Calu3 (cell line): ENCODE results near the gene FNBP1. TPM values are rescaled to one million over a fixed set of nuclear protein-coding genes. Genes with fewer than 3 reads are reported as not detected.
"Not testable (repeated sequence)": the region's sequence is repeated elsewhere in the genome, so short reads cannot be mapped to it uniquely, and the experiment has no call there.

Experiments used
- BruUV-seq: library from RNA; stranded (reverse); fragments of 400-500 nt; replicated peaks from 2 replicates; lab custom pipeline; 2021; lab: Mats Ljungman, UMichigan
- CTCF ChIA-PET: fragments of 300-600 bp; sonication (Branson Sonifier 250); formaldehyde crosslinking; loops from one replicate; lab custom pipeline; 2022; ENCODE audit warnings: antibody characterized with exemption; lab: Charles Lee
- DNase-seq: peaks from one replicate; pipeline ENCODE4 v3.0.0; 2022
- H3K27ac Mint-ChIP-seq: one replicate; pipeline ENCODE4 v1.8.0; 2022; ENCODE audit warnings: mixed read lengths; ENCODE audit not compliant: unreplicated experiment
- H3K27me3 Mint-ChIP-seq: one replicate; pipeline ENCODE4 v1.8.0; 2022; ENCODE audit warnings: mixed read lengths; ENCODE audit not compliant: unreplicated experiment
- H3K36me3 Mint-ChIP-seq: one replicate; pipeline ENCODE4 v1.8.0; 2022; ENCODE audit warnings: mild to moderate bottlenecking, moderate library complexity, mixed read lengths; ENCODE audit not compliant: insufficient read depth, unreplicated experiment
- H3K4me1 Mint-ChIP-seq: one replicate; pipeline ENCODE4 v1.8.0; 2022; ENCODE audit warnings: mild to moderate bottlenecking, low read depth, mixed read lengths; ENCODE audit not compliant: unreplicated experiment
- H3K4me3 Mint-ChIP-seq: one replicate; pipeline ENCODE4 v1.8.0; 2022; ENCODE audit warnings: mild to moderate bottlenecking, low read depth, moderate library complexity, mixed read lengths; ENCODE audit not compliant: unreplicated experiment
- H3K9me3 Mint-ChIP-seq: one replicate; pipeline ENCODE4 v1.8.0; 2022; ENCODE audit warnings: low read depth, mixed read lengths; ENCODE audit not compliant: unreplicated experiment
- CTCF ChIP-seq: fragments of 200-600 bp; IDR thresholded peaks from one replicate; pipeline ENCODE4 v1.8.0; 2022; ENCODE audit warnings: antibody characterized with exemption; ENCODE audit not compliant: unreplicated experiment
- intact Hi-C: fragments of 100-400 bp; cut with micrococcal nuclease; formaldehyde crosslinking; loops from one replicate; pipeline ENCODE4 v1.10.0; 2022; ENCODE audit not compliant: unreplicated experiment
- total RNA-seq: library from RNA; stranded (reverse); gene quantifications from 2 replicates; pipeline ENCODE4 v1.2.3, GENCODE V29; 2022

FNBP1 gene
- total RNA-seq, 1 experiment from 2014 or later: 9.9 TPM

GRCh38 chr9:129981180-129981907 lies 61.6 kb downstream of the FNBP1 start:
- TF ChIP-seq CTCF: no peak
- Mint-ChIP-seq H3K36me3 (no peaks in the 10 kb centered on the region), H3K4me3 (no peak overlapping the region), H3K9me3 (no peaks in the 10 kb centered on the region), H3K27ac (no peak overlapping the region), H3K27me3 (no peaks in the 10 kb centered on the region), H3K4me1 (no peaks in the 10 kb centered on the region)
- peak; percentile 1 for DNase-seq
- CTCF ChIA-PET: no interaction called here
- intact Hi-C loops: no loop called here
- no TSS peak for BruUV-seq

- intact Hi-C loops, H3K27me3 Mint-ChIP-seq, H3K9me3 Mint-ChIP-seq, CTCF ChIA-PET, H3K4me3 Mint-ChIP-seq, H3K27ac Mint-ChIP-seq, DNase-seq, BruUV-seq, H3K4me1 Mint-ChIP-seq, H3K36me3 Mint-ChIP-seq: not testable (repeated sequence)
These were observed 62.8 kb downstream of the FNBP1 start for GRCh38 chr9:129980224-129980623.

GRCh38 chr9:129979071-129979745 lies 63.8 kb downstream of the FNBP1 start:
- TF ChIP-seq CTCF: no peak
- Mint-ChIP-seq H3K36me3 (no peaks in the 10 kb centered on the region), H3K4me1 (no peaks in the 10 kb centered on the region), H3K4me3 (no peak overlapping the region), H3K27ac (no peak overlapping the region), H3K9me3 (no peaks in the 10 kb centered on the region), H3K27me3 (no peaks in the 10 kb centered on the region)
- no TSS peak for BruUV-seq
- no peak for DNase-seq
- CTCF ChIA-PET: no interaction called here
- intact Hi-C loops: no loop called here

GRCh38 chr9:129972816-129973215 lies 70.2 kb downstream of the FNBP1 start:
- H3K36me3 Mint-ChIP-seq: no peaks in the 10 kb centered on the region
- no peaks in the 10 kb centered on the region for H3K4me1 Mint-ChIP-seq
- DNase-seq: no peak
- intact Hi-C loops: no loop called here
- CTCF ChIA-PET: interaction anchor here (0.7 kb wide), 1 partner anchor 131 kb away, joined by 3 read pairs; no protein-coding TSS in a partner anchor
- BruUV-seq: no TSS peak
- H3K4me3 Mint-ChIP-seq: no peak overlapping the region
- no peak overlapping the region for H3K27ac Mint-ChIP-seq
- TF ChIP-seq CTCF: no peak
- no peaks in the 10 kb centered on the region for H3K27me3 Mint-ChIP-seq
- H3K9me3 Mint-ChIP-seq: no peaks in the 10 kb centered on the region
